GM18520 (cell line): ENCODE measurements around the gene ZNF835.

Experiments used
- ATAC-seq: cut with Tn5 transposase; IDR thresholded peaks from one replicate; pipeline ENCODE4 v1.9.1; 2021; ENCODE audit not compliant: unreplicated experiment

The ZNF835 gene

DNA sequence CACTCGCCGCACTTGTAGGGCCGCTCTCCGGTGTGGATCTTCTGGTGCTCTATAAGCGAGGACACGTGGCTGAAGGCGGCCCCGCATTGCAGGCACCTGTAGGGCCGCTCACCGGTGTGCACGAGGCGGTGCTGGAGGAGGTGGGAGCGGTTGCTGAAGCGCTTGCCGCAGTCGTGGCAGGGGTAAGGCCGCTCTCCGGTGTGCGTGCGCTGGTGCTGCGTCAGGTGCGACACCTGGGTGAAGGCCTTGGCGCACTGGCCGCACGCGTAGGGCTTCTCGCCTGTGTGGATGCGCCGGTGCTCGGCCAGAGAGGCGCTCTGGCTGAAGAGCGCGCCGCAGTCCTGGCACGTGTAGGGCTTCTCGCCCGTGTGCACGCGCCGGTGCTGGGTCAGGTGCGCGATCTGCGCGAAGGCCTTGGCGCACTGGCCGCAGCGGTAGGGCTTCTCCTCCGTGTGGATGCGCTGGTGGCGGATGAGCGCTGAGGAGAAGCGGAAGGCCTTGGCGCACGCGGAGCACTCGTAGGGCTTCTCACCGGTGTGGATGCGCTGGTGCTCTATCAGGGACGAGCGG, 7.5 kb downstream of the ZNF835 start:
- ATAC-seq: no peak

DNA sequence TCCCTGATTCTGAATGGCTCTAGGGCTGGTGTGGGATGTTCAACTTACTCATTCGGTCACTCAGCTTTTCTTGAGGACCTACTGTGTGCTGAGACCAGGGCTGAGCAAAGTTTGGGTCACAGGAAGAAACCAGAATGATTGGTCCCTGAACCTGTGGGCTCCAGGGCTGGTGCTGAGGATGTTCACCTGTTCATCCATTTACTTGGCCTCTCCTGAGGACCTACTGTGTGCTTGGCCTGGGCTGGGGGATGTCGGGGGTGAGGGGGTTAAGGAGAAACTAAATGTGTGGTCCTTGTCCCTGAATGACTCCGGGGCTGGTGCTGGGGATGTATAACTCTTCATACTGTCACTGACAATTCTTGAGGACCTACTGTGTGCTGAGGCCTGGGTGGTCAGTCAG, 10.3 kb downstream of the ZNF835 start:
- no peak for ATAC-seq

DNA sequence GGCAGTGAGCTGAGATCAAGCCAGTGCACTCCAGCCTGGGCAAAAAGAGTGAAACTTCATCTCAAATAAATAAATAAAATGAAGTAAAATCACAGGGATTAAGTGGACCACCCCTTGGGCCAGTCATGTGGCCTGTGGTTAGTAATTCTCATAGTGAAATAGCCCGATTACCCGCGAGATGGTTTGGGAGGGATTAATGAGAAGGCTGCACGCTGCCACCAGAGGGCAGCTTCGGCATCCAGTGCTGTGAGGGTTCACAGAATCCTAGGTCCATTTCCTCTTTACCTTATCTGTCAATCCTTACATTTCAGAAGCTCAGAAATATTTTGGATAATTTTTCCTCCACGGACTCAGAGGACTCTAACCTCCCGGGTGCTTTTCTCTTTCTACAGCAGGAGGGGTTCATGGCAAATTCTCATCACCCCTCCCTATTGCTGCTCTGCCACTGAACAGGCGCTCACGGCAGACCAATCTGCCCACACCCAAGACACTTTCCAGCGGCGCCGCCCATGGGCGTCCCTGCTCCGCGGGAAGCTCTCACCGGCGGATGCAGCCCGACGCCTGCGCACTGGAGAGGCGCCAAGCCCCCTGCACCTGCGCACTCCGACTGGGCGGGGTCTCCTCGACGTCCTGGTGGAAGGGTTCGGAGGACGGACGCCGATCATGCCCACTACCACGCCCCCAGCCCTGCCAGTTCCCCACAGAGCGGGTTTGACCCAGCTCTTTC, 11.0 kb downstream of the ZNF835 start:
- ATAC-seq: no peak

DNA sequence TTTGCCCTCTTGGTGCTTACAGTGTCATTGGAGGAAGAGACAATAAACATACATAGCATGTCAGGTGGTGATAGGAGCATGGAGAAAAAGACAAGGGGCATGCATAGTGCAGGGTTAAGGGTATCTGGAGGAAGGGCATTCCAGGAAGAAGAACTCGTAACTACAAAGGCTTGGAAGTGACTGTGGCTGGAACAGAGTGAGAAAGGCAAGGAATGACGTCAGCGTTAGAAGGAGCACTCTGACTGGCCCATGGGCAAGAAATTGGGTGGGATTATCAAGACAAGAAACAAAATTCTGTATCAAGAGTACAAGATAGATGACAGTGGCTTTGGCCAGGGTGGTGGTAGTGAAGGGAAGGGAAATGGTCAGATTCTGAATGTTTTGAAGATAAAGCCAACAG, 17.4 kb downstream of the ZNF835 start:
- no peak for ATAC-seq

DNA sequence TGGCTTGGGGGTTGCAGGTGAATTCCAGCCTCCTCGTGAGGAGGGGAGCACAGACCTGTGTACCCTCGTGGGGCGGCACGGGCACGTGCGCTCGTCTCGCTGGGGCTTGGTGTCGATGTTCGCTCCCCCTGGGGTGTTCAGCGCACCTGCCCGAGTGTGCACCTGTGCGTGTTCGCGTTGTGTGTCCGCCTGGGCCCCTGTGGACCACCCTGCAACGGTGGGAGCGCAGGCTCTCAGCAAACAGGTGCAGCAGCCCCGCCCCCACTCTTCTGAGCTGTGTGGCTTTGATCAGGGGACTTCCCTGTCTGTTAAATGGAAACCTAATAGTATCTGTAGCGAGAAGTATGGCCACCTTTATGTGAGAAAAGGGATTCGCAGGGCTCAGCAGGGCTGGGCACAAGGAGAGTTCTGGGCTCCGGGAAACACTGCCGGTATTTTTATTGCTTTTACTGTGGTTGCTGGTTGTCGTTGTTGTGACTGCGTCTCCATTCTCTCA, 28.0 kb downstream of the ZNF835 start:
- ATAC-seq: no peak

DNA sequence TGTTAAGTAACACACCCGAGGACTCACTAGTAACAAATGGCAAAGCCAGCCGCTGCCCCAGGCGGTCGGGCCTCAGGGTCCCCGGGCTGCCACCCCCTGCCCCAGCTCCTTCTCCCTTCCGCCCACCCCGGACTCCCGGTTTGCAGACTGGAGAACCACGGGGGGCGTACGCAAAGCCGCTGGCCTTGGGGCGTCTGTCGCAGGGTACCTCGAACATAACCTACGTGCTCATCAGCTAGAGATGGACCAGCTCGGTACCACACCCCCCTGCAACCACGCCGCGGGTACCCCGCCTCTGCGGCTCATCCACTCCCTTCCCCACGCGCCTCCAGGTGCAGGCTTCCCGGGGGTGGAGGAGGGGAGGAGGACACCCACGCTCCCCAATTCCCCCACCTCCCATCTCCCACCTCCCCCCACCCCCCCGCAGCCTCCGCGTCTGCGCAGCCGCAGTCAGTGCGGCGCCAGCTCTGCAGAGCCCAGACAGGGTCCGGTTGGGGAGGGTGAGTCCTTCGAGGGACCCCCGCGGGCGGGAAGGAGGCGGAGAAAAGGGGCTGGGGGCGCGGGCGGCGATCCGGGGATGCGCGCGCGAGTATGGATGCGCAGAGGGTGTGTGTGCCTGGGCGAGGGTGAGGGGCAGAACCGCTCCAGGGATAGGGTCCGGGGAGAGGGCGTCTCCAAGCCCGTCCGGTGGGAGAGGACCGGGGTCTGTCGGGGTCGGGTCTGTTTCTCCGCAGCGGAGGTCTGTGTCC, 28.7 kb downstream of the ZNF835 start, which contains the start of gene SMIM17:
SMIM17 (plus strand) TSS at position 449 of the 749 bp plus-strand sequence. CDS start 2,509 bp downstream, outside the sequence.
- no peak for ATAC-seq

DNA sequence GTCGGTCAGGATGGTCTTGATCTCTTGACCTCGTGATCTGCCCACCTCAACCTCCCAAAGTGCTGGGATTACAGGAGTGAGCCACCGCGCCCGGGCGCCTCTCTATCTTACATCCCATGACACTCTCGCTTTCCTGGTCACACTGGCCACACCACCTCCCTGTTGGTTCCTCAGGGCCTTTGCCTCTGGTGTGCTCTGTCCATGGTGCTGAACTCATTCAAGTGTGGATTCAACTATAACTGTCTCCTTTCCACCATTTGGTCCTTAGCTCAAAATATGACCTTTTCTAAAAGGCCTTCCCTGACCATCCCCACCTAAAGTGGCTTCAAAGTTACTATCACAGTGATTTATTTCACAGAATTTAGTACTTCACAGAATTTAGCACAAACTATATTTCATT, 32.3 kb downstream of the ZNF835 start:
- no peak for ATAC-seq

DNA sequence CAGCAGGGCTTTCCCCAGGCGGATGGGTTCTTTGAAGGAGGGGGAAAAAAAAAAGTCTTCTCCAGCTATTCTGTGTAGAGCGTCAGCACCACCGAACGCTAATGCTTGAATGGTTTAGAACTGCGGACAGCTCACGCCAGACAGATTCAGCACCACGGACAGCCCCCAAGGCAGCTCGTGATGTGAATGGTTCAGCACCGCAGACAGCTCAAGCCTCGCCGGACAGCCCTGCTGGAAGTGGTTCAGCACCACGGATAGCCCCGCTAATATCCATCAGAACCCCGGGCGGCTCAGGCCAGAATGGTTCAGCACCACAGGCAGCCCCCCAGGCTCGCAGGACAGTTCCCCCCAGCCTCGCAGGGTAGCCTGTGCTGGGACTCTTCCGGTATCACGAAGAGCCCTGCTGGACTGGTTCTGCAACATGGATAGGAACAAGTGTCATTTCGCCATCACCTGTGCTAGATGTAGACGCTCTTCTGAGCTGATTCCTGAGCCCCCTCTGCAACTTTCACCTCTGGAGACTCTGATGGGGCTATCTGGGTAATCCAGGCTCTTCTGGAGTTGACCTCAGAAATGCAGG, 33.5 kb downstream of the ZNF835 start:
- no peak for ATAC-seq

DNA sequence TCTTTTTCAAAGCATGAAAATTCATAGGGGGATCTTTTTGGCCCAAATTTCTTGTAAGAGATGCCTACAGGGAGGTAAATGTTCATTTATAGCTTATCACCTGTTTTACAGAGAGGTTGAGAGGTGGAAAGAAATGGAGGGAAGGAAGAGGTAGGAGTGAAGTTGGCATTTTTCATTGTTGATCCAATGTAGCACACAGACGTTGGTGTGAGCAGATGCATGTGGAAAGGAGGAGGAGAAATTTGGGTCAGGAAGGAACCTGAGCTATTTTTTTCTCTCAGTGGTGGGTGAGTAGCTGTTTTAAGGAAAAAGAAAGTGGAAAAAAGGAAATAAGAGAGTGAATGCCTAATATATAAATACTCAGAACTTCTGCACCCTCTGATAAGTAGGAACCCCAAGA, 38.5 kb downstream of the ZNF835 start:
- ATAC-seq: no peak

DNA sequence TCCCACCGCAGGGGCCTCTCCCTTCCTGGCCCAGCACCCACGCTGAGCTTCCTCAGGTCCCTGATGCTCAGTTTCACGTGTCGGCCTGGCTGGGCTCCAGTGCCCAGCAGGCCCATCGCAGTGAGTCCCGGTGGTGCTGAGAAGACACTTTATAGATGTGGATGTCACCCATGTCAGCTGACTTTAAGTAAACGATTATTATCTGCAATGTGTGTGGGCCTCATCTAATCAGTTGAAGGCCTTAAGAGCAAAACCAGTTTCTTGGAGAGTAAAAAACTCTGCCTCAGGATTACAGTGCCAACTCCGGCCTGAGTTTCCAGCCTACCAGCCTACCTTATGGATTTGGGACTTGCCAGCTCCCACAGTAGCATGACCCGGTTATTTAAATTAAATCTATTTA, 45.8 kb downstream of the ZNF835 start:
- ATAC-seq: no peak

DNA sequence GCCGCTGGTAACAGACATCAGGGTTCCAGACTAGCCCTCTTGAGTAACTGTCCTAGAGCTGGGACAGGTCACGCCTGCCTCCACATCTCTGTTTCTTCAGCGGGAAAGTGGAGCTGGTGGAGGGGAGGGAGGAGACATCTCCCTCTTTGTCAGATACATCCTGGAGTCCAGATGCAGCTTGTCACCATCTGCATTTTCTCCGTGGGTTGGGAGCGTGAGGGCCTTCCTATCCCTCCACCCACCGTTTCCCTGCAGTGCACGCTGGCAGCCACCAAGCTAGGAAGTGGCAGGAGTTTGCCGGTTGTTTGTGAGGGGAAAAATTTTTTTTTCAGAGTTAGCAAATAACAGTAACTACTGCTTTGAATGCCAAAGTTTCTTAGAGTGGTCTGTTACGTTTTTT, 48.6 kb downstream of the ZNF835 start:
- ATAC-seq: no peak

DNA sequence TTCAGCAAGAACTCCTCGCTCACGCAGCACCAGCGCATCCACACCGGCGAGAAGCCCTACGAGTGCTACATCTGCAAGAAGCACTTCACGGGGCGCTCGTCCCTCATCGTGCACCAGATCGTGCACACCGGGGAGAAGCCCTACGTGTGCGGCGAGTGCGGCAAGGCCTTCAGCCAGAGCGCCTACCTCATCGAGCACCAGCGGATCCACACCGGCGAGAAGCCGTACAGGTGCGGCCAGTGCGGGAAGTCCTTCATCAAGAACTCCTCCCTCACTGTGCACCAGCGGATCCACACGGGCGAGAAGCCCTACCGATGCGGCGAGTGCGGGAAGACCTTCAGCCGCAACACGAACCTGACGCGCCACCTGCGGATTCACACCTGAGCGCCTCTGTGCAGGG, 49.2 kb downstream of the ZNF835 start:
- no peak for ATAC-seq

DNA sequence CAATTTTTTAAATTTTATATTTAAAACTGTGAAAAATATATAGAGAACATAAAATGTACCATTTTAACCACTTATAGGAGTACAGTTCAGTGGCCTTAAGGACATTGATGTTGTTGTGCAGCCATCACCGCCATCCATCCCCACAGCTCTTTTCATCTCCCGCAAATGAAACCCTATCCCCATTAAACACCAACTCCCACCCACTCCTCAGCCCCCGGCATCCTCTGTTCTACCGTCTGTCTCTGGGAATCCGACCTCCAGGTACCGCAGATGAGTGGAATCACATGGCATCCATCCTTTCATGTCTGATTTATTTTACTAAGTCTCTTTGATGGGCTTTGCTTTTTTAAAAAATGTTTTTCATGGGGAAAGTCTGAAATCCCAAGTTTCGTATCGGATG, 52.4 kb downstream of the ZNF835 start:
- no peak for ATAC-seq

DNA sequence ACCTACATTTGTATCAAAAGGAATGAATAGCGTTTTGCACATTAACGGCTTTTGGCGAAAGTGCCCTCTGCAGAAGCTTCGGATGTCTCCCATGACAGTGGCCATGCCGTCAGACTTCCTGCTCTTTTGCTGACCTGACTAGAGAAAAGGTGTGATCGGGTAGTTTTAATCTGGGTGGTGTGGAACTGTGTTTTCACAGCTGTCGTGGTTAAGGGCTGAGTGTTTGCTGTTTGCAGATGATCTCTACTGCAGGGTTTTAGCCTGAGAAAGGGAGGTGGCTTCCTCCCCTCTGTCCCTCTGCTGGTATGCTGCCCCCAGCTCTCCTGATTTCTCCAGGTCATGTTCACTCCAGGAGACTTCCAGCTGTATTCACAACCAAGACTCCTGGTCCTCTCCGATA, 54.0 kb downstream of the ZNF835 start:
- no peak for ATAC-seq

DNA sequence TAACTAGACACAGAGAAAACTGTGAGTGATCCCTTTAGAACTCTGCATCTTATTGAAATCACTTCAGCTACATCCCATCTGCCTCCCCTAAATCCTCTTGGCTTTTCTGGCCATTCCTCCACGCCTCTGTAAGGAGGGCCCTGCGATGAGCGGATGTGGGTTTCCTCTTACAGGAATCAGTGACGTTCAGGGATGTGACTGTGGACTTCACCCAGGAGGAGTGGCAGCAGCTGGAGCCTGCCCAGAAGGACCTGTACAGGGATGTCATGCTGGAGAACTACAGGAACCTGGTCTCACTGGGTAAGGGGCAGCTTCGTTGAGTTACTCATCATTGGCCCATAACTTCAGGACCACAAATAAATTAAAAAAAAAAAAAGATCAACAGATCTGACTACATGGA, 57.9 kb downstream of the ZNF835 start:
- no peak for ATAC-seq

DNA sequence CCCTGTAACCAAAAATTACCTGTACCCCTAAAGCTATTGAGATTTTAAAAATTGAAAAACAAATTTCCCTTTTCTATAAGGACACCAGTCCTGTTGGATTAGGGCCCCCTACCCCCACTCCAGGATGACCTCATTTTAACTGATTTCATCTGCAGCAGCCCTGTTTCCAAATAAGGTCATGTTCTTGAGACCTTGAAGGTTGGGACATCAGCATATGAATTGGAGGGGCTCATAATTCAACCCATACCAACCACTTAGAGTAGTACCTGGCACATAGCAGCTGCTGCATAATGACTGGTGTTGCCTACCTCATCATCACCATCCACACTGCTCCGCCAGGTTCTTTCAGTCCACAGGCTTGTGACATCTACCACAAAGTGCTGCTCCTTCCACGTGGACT, 58.8 kb downstream of the ZNF835 start:
- ATAC-seq: no peak
